Neural cell (in vitro differentiated cells): Measurements from ENCODE around the gene PIK3AP1. TPM values are rescaled to one million over a fixed set of nuclear protein-coding genes. Genes with fewer than 3 reads are reported as not detected.

Experiments
- H2AFZ ChIP-seq: fragments of 200-600, 300-800 bp; sonication (generic), shearing (Covaris generic); 2 replicates; pipeline ENCODE4 v1.6.0; 2014; ENCODE audit warnings: low read depth, mild to moderate bottlenecking, antibody characterized with exemption, low read length, moderate library complexity
- H3F3A ChIP-seq: fragments of 200-600 bp; shearing (Covaris generic); 2 replicates; pipeline ENCODE4 v1.6.1; 2016; ENCODE audit warnings: mild to moderate bottlenecking, moderate library complexity, mixed read lengths, antibody characterized with exemption, low read length; ENCODE audit not compliant: insufficient read depth, poor library complexity, severe bottlenecking
- H3K27ac ChIP-seq: fragments of 200-600, 300-800 bp; sonication (generic), shearing (Covaris generic); 2 replicates; pipeline ENCODE4 v1.5.1; 2014; ENCODE audit warnings: mild to moderate bottlenecking, low read length, moderate library complexity
- H3K27me3 ChIP-seq: fragments of 300-800, 200-600 bp; sonication (generic), shearing (Covaris generic); 2 replicates; pipeline ENCODE4 v1.6.0; 2014; ENCODE audit warnings: mild to moderate bottlenecking, low read depth, low read length, moderate library complexity; ENCODE audit not compliant: insufficient read depth
- H3K36me3 ChIP-seq: fragments of 300-800, 200-600 bp; sonication (generic), shearing (Covaris generic); 2 replicates; pipeline ENCODE4 v1.5.1; 2014; ENCODE audit warnings: mild to moderate bottlenecking, antibody characterized with exemption, low read length, moderate library complexity; ENCODE audit not compliant: insufficient read depth
- H3K4me2 ChIP-seq: fragments of 300-800, 200-600 bp; sonication (generic), shearing (Covaris generic); 2 replicates; pipeline ENCODE4 v1.6.0; 2014; ENCODE audit warnings: mild to moderate bottlenecking, low read length
- H3K4me3 ChIP-seq: fragments of 300-800, 200-600 bp; sonication (generic), shearing (Covaris generic); 2 replicates; pipeline ENCODE4 v1.5.1; 2014; ENCODE audit warnings: mild to moderate bottlenecking, low read length, moderate library complexity
- H3K79me2 ChIP-seq: fragments of 200-600 bp; shearing (Covaris generic); replicated peaks from 2 replicates; pipeline ENCODE4 v1.6.0; 2014; ENCODE audit warnings: mild to moderate bottlenecking, low read length, moderate library complexity; ENCODE audit not compliant: insufficient read depth
- H3K9ac ChIP-seq: fragments of 300-800, 200-600 bp; sonication (generic), shearing (Covaris generic); 2 replicates; pipeline ENCODE4 v1.6.1; 2016; ENCODE audit warnings: mild to moderate bottlenecking, low read length, mixed read lengths
- H3K9me2 ChIP-seq: fragments of 200-600 bp; shearing (Covaris generic); 2 replicates; pipeline ENCODE4 v1.6.1; 2016; ENCODE audit warnings: mild to moderate bottlenecking, low read length, mixed read lengths; ENCODE audit not compliant: insufficient read depth
- H3K9me3 ChIP-seq: fragments of 200-600, 300-800 bp; sonication (generic), shearing (Covaris generic); 2 replicates; pipeline ENCODE4 v1.6.1; 2016; ENCODE audit warnings: mild to moderate bottlenecking, mixed run types, low read length, moderate library complexity, mixed read lengths
- H4K20me1 ChIP-seq: fragments of 200-600 bp; shearing (Covaris generic); 2 replicates; pipeline ENCODE4 v1.6.1; 2016; ENCODE audit warnings: mild to moderate bottlenecking, mixed run types; ENCODE audit not compliant: insufficient read depth
- CTCF ChIP-seq: fragments of 450-650 bp; IDR thresholded peaks from 2 replicates; pipeline ENCODE4 v1.5.1; 2014; ENCODE audit warnings: antibody characterized with exemption, mild to moderate bottlenecking, moderate library complexity; ENCODE audit not compliant: poor library complexity, severe bottlenecking
- EP300 ChIP-seq: fragments of 450-650 bp; conservative IDR thresholded peaks from 2 replicates; pipeline ENCODE4 v1.6.1; 2014; ENCODE audit warnings: antibody characterized with exemption, mild to moderate bottlenecking, moderate library complexity; ENCODE audit not compliant: poor library complexity, severe bottlenecking
- EZH2 ChIP-seq: fragments of 200-600, 300-800 bp; shearing (Covaris generic), sonication (generic); IDR thresholded peaks from 2 replicates; pipeline ENCODE4 v1.6.1; 2014; ENCODE audit warnings: antibody characterized with exemption, low read length, borderline replicate concordance, mild to moderate bottlenecking; ENCODE audit not compliant: insufficient read depth, poor library complexity, severe bottlenecking
- MXI1 ChIP-seq: fragments of 450-650 bp; conservative IDR thresholded peaks from 2 replicates; pipeline ENCODE4 v1.6.1; 2014; ENCODE audit warnings: antibody characterized with exemption, mild to moderate bottlenecking; ENCODE audit not compliant: poor library complexity, severe bottlenecking
- POLR2AphosphoS5 ChIP-seq: IDR thresholded peaks from 2 replicates; pipeline ENCODE4 v1.6.1; 2012
- RAD21 ChIP-seq: fragments of 450-650 bp; conservative IDR thresholded peaks from 2 replicates; pipeline ENCODE4 v1.6.1; 2014; ENCODE audit warnings: antibody characterized with exemption, mild to moderate bottlenecking, moderate library complexity
- SMC3 ChIP-seq: fragments of 450-650 bp; conservative IDR thresholded peaks from 2 replicates; pipeline ENCODE4 v1.6.1; 2014; ENCODE audit warnings: antibody characterized with exemption, mild to moderate bottlenecking, moderate library complexity; ENCODE audit not compliant: poor library complexity
- TAF1 ChIP-seq: IDR thresholded peaks from 2 replicates; pipeline ENCODE4 v1.6.1; 2012; ENCODE audit warnings: low read depth
- polyA plus RNA-seq: library from polyadenylated mRNA; depleted of rRNA; stranded (reverse); fragments of >200 nt; gene quantifications from 2 replicates; pipeline ENCODE4 v1.2.3, GENCODE V29; 2014
- TF ChIP-seq, protein P1 (sequence below): IDR thresholded peaks from 2 replicates; pipeline ENCODE4 v1.6.1; 2012; ENCODE audit warnings: borderline replicate concordance

Gene PIK3AP1
- polyA plus RNA-seq, 1 donor from 2014 or later, result 0.05 TPM

GRCh38 chr10:96650958-96651357, 69.4 kb downstream of the PIK3AP1 start:
- Histone ChIP-seq H2AFZ (no peak overlapping the region), H4K20me1 (no peaks in the 10 kb centered on the region), H3K79me2 (no peaks in the 10 kb centered on the region), H3F3A (no peaks in the 10 kb centered on the region), H3K27ac (no peak overlapping the region), H3K9me3 (no peaks in the 10 kb centered on the region), H3K4me3 (no peak overlapping the region), H3K4me2 (no peak overlapping the region), H3K9me2 (no peaks in the 10 kb centered on the region), H3K9ac (no peak overlapping the region), H3K36me3 (no peaks in the 10 kb centered on the region), H3K27me3 (no peaks in the 10 kb centered on the region)
- no peak for TF ChIP-seq CTCF
- TF ChIP-seq EP300, result no peak
- TF ChIP-seq RAD21, result no peak
- no peak for TF ChIP-seq EZH2
- no peak for TF ChIP-seq MXI1
- TF ChIP-seq, protein P1, sequence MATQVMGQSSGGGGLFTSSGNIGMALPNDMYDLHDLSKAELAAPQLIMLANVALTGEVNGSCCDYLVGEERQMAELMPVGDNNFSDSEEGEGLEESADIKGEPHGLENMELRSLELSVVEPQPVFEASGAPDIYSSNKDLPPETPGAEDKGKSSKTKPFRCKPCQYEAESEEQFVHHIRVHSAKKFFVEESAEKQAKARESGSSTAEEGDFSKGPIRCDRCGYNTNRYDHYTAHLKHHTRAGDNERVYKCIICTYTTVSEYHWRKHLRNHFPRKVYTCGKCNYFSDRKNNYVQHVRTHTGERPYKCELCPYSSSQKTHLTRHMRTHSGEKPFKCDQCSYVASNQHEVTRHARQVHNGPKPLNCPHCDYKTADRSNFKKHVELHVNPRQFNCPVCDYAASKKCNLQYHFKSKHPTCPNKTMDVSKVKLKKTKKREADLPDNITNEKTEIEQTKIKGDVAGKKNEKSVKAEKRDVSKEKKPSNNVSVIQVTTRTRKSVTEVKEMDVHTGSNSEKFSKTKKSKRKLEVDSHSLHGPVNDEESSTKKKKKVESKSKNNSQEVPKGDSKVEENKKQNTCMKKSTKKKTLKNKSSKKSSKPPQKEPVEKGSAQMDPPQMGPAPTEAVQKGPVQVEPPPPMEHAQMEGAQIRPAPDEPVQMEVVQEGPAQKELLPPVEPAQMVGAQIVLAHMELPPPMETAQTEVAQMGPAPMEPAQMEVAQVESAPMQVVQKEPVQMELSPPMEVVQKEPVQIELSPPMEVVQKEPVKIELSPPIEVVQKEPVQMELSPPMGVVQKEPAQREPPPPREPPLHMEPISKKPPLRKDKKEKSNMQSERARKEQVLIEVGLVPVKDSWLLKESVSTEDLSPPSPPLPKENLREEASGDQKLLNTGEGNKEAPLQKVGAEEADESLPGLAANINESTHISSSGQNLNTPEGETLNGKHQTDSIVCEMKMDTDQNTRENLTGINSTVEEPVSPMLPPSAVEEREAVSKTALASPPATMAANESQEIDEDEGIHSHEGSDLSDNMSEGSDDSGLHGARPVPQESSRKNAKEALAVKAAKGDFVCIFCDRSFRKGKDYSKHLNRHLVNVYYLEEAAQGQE, result no peak
- TF ChIP-seq SMC3, result no peak
- TF ChIP-seq TAF1, result no peak
- no peak for TF ChIP-seq POLR2AphosphoS5

GRCh38 chr10:96648297-96648696, 72.0 kb downstream of the PIK3AP1 start:
- Histone ChIP-seq H2AFZ (no peak overlapping the region), H3K4me3 (no peak overlapping the region), H3K9ac (no peak overlapping the region), H3K27me3 (no peaks in the 10 kb centered on the region), H3F3A (no peaks in the 10 kb centered on the region), H4K20me1 (no peaks in the 10 kb centered on the region), H3K9me2 (no peaks in the 10 kb centered on the region), H3K27ac (no peak overlapping the region), H3K79me2 (no peaks in the 10 kb centered on the region), H3K4me2 (no peak overlapping the region), H3K9me3 (no peaks in the 10 kb centered on the region), H3K36me3 (no peaks in the 10 kb centered on the region)
- TF ChIP-seq, protein P1, result no peak
- TF ChIP-seq EP300 (no peak), CTCF (no peak), TAF1 (no peak), RAD21 (no peak), POLR2AphosphoS5 (no peak), MXI1 (no peak), EZH2 (no peak), SMC3 (no peak)
